Measurements from ENCODE around the gene SERPINH1. TPM values are rescaled to one million over a fixed set of nuclear protein-coding genes. Genes with fewer than 3 reads are reported as not detected.

Gene SERPINH1
- total and polyA plus RNA-seq, 2 experiments from 2014 or later: 444 to 955 TPM

DNA sequence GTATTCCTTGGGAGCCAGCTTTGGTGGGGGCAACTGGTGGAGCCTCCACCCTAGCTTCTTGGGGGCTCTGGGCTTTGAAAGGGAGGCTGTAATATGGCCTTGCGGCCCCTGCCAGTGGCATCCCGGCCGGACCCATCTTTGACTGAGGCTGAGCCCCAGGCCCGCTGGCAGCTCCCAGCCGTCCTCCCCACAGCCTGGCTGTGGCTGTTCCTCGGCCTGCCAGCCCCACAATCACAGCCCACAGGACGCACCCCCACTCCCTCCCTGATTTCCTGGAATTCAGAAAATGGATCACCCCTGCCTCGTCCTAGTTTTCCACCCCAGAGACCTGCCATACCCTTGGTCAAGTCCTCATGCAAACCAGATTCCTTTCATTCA, 23.2 kb downstream of the SERPINH1 start:
- H3K27me3 ChIP-seq: no peaks in the 10 kb centered on the region
- DNase-seq (ENCODE audit: low read depth in 1 of 2, low spot score in 1 of 2): no peak
- no peaks in the 10 kb centered on the region for H3K36me3 ChIP-seq
- no peaks in the 10 kb centered on the region for H3K9me3 ChIP-seq (ENCODE audit: low read depth)
- peaks cover 20% of the 10 kb centered on the region for H3K4me1 ChIP-seq (ENCODE audit: low read depth)
- no peak for TF ChIP-seq CTCF (IDR thresholded peaks at IDR 0.05; ENCODE audit: low read depth, low read length)
- H3K4me3 ChIP-seq: no peak overlapping the region
- H3K27ac ChIP-seq: peak overlapping the region; percentile 83

GRCh38 chr11:75586395-75586794, 24.3 kb downstream of the SERPINH1 start:
- Histone ChIP-seq H3K4me1 (ENCODE audit: low read depth) (peaks cover 20% of the 10 kb centered on the region), H3K27ac (no peak overlapping the region), H3K27me3 (no peaks in the 10 kb centered on the region), H3K36me3 (no peaks in the 10 kb centered on the region), H3K4me3 (no peak overlapping the region), H3K9me3 (ENCODE audit: low read depth) (no peaks in the 10 kb centered on the region)
- TF ChIP-seq CTCF (IDR thresholded peaks at IDR 0.05; ENCODE audit: low read depth, low read length): no peak
- DNase-seq (ENCODE audit: low read depth in 1 of 2, low spot score in 1 of 2): no peak

DNA sequence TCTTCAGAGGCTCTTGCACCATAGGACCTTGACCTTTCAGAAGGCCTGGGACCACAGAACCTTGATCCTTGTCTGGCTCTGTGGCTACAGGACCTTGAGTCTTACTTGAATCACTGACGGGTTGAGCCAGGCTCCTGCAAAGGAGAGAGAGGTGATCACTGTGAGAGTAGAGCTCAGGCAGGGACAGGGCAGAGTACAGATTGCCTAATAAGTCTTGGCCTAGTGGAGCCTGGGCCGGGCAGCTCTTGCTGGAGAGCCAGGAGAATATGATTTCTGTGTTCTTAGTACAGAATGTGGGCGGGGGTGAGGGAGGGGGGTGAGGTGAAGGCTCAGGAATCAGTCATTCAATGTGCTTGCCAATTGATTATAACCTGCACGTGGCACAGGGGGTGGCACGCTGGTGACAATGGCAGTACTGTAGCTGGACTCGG, 26.0 kb downstream of the SERPINH1 start:
- no peak for DNase-seq (ENCODE audit: low read depth in 1 of 2, low spot score in 1 of 2)
- Histone ChIP-seq H3K27me3 (no peaks in the 10 kb centered on the region), H3K36me3 (no peaks in the 10 kb centered on the region), H3K9me3 (ENCODE audit: low read depth) (no peaks in the 10 kb centered on the region), H3K27ac (no peak overlapping the region), H3K4me1 (ENCODE audit: low read depth) (peaks cover 20% of the 10 kb centered on the region), H3K4me3 (no peak overlapping the region)
- no peak for TF ChIP-seq CTCF (IDR thresholded peaks at IDR 0.05; ENCODE audit: low read depth, low read length)

DNA sequence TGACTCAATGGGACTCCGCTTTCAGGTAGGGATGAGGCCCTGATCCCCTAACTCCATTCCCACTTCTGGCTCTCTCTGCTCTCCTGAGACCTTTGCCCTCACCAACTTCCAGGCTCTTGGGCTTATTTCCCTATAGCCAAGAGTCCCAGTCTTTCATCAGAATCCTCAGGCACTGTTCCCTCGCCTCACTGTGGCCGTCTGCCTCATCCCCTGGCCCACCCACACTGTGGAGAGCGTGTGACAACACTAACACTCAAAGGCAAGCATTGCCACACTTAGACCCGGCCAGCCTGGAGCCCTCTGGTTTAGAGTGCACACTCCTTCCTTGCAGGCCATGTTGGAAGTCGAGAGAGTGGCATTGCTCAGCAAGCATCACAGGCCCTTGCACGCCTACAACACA, 27.0 kb downstream of the SERPINH1 start:
- Histone ChIP-seq H3K36me3 (no peaks in the 10 kb centered on the region), H3K9me3 (ENCODE audit: low read depth) (no peaks in the 10 kb centered on the region)
- no peak for TF ChIP-seq CTCF (IDR thresholded peaks at IDR 0.05; ENCODE audit: low read depth, low read length)

DNA sequence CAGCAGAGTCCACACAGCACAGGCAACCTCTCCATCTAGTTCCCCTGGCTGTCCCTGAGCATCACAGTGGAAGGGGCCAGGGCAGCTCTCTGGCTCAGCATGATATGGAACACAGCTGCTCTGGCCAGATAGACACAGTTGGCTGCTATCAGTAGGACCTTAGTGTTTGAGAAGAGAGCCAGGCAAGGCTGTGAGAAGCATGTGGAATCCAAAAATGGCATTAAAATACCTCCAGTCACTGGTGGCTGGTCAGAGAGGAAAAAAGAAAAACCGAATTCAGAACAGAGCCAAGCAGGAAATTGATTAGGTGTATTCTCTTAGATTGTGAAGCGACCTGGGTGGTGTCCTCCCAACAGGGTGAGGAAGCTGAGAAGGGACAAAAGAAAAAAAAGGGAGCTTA, 27.9 kb downstream of the SERPINH1 start:
- Histone ChIP-seq H3K36me3 (no peaks in the 10 kb centered on the region), H3K4me3 (no peak overlapping the region), H3K27me3 (no peaks in the 10 kb centered on the region), H3K4me1 (ENCODE audit: low read depth) (peaks cover 8% of the 10 kb centered on the region), H3K27ac (peak overlapping the region; percentile 22), H3K9me3 (ENCODE audit: low read depth) (no peaks in the 10 kb centered on the region)
- TF ChIP-seq CTCF (IDR thresholded peaks at IDR 0.05; ENCODE audit: low read depth, low read length): no peak
- DNase-seq (ENCODE audit: low read depth in 1 of 2, low spot score in 1 of 2): peak in 1 of 2 donors; percentile 65

More for the DNA sequence above, 27.0 kb downstream of the SERPINH1 start:
- H3K4me1 ChIP-seq (ENCODE audit: low read depth): peaks cover 17% of the 10 kb centered on the region
- no peak overlapping the region for H3K4me3 ChIP-seq
- H3K27ac ChIP-seq: no peak overlapping the region
- DNase-seq (ENCODE audit: low read depth in 1 of 2, low spot score in 1 of 2): no peak
- no peaks in the 10 kb centered on the region for H3K27me3 ChIP-seq

DNA sequence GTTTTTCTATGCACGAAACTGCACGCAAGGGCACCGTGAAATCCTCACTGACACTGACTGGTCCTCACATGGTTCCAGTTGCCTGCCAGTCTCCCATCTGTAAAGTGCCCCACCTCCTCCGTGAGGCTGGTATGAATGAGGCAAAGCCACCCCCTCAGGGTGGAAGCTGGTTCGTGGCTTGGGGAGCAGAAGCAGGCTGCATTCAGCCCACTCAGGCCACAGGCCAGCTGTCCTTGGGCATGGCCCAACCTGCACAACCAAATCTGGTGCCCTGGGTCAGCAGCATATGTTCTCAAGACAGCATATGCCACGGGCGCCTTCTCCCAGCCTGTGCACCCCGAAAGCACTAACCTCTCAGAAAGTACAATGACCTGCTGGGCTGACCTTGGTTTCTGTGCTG, 29.3 kb downstream of the SERPINH1 start:
- no peak for TF ChIP-seq CTCF (IDR thresholded peaks at IDR 0.05; ENCODE audit: low read depth, low read length)
- no peak overlapping the region for H3K4me3 ChIP-seq

More for the DNA sequence above, 29.3 kb downstream of the SERPINH1 start:
- no peak for DNase-seq (ENCODE audit: low read depth in 1 of 2, low spot score in 1 of 2)
- H3K36me3 ChIP-seq: no peaks in the 10 kb centered on the region
- H3K27ac ChIP-seq: no peak overlapping the region
- no peaks in the 10 kb centered on the region for H3K27me3 ChIP-seq
- no peaks in the 10 kb centered on the region for H3K9me3 ChIP-seq (ENCODE audit: low read depth)
- H3K4me1 ChIP-seq (ENCODE audit: low read depth): peaks cover 9% of the 10 kb centered on the region
